CD4-positive, alpha-beta T cell treated with Interleukin-6 at 100 ng/mL for 8 hours (primary cell): ENCODE results near the gene AASDHPPT.
A peak's percentile ranks its signal among the peaks of the same experiment; 100 is the strongest.
"Not testable (repeated sequence)": the region's sequence is repeated elsewhere in the genome, so short reads cannot be mapped to it uniquely, and the experiment has no call there.

ENCODE experiments used
- DNase-seq: peaks from one replicate; pipeline ENCODE4 v3.0.0-alpha.2; 2020; ENCODE audit warnings: mixed read lengths, low spot score

The AASDHPPT gene

DNA sequence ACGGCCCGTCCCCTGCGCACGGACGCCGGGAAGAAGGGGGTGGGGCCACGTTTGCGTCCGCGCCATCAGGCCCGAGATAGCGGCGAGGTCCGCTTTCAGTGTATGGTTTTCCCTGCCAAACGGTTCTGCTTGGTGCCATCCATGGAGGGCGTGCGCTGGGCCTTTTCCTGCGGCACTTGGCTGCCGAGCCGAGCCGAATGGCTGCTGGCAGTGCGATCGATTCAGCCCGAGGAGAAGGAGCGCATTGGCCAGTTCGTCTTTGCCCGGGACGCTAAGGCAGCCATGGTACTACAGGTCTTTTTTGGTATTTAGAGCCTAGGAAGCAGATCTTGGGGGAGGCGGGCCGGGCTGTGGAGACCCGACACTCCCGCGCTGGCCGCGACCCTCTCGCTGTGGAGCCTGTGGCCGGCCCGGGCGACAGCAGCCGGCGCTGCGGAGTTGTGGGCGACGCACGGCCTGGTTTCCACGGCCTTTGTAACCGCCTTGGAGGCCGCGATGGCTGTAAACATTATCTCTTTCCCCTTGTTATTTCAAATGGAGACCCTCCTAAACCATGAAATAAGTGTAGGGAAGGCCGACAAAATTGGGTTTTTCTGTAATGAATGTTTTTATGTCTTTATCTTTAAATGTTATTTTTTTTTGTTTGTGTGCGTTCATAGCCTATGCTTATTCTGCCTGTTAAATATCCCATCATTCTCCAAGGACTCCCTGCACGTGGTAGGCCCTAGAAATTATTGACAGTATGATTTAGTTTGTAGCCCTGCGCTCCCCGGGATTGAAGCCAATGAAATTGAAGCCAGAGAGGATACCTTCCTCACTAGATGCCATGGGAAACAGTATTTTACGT is at the start of gene AASDHPPT:
TSS of gene AASDHPPT (plus strand) at position 54 of the 847 bp plus-strand sequence. CDS start at position 103, 49 bp downstream.
- DNase-seq: peak; percentile 7

GRCh38 chr11:106030609-106031008 is 46.9 kb upstream of the AASDHPPT start:
- DNase-seq: no peak

- DNase-seq: no peak
These were observed 46.2 kb upstream of the AASDHPPT start for GRCh38 chr11:106031202-106031810.

- no peak for DNase-seq
These were observed 45.5 kb upstream of the AASDHPPT start for GRCh38 chr11:106031936-106032335.

GRCh38 chr11:106032861-106033260 is 44.6 kb upstream of the AASDHPPT start:
- no peak for DNase-seq

- DNase-seq: no peak
These were observed 33.9 kb upstream of the AASDHPPT start for GRCh38 chr11:106043540-106043939.

- DNase-seq: no peak
These were observed 29.8 kb upstream of the AASDHPPT start for GRCh38 chr11:106047631-106048030.

- no peak for DNase-seq
These were observed 27.6 kb upstream of the AASDHPPT start for GRCh38 chr11:106049727-106050476.

DNA sequence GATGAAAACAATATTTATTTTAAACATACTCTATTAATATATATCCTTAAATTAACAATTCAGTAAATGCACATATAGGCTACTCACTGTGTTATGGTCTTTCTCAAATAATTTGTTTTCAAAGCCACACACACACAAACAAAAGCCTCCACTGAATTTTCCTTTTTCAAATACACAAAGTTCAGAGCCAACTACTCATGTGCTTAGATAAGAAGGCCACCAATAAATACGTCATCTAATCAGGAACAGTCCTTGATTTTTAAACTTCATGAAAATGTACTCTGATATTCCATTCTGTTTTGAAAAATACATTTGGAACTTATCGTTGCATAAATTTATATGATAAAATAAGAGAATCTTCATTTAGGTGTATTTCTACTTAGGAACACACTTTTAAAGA is 26.4 kb upstream of the AASDHPPT start:
- no peak for DNase-seq

DNA sequence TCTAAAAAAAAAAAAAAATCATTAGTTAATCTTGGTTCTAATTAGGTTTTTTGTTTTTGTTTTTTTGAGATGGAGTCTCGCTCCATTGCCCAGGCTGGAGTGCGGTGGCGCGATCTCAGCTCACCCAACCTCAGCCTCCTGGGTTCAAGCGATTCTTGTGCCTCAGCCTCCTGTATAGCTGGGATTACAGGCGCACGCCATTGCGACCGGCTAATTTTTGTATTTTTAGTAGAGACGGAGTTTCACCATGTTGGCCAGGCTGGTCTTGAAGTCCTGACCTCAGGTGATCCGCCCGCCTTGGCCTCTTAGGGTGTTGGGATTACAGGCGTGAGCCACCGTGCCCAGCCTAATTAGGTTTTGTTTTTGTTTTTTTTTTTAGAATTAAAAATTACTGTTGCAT is 19.1 kb upstream of the AASDHPPT start:
- not testable (repeated sequence) for DNase-seq

DNA sequence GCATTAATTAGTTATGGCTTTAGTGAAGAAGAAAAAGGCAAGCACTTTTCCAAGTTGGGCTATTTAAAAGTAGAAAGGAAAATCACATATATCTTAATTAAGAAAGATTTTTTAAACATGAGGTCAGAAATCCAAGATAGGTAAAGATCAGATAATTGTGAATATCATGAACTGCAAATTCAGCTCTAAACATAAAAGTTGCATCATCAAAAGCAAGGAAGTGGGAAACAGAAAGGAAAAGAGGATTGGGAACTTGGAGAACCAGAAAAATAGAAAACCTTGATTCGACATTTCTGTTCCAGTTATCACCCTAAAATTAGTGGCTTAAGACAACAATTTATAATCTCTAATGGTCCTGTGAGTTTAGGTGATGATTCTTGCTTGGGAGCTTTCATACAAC is 17.8 kb upstream of the AASDHPPT start:
- no peak for DNase-seq

- DNase-seq: no peak
These were observed 16.1 kb upstream of the AASDHPPT start for GRCh38 chr11:106061249-106061784.

DNA sequence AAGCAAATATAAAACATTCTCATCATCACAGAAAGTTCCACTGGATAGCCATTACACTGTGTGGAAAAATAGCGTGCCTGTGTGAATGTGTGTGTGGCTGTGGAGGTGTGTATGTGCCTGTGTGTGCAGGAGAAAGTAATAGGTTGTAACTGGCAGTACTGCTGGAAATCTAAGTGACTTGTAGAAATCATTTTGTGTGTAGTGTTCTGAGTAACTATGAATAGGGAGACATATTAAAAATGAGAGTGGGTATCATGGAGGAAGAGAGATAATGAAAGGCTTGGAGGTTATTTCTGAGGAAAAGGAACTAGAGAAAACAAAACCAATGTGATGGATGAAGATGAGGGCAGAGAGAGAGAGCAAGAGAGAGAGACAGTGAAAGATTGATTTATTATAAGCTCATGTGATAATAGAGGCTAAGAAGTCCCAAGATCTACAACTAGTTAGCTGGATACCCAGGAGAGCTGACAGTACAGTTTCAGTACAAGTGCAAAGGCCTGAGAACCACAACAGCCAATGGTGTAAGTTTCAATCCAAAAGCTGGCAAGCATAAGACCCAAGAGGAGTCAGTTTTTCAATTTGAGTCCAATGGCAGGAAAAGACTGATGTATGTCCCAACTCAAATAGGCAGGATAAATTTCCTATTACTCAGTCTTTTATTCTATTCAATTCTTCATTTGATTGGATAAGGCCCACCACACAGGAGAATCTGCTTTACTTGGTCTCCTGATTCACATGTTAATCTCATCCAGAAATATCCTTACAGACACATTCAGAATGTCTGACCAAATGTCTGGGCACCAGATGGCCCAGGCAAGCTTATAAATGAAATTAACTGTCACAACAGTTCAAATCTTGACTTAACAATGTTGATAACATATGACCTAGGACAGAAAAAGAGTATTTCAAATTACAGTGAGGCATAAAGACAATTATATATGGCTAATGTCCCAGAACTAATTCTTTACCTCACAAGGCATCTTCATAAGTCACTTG is 15.2 kb upstream of the AASDHPPT start:
- DNase-seq: no peak

DNA sequence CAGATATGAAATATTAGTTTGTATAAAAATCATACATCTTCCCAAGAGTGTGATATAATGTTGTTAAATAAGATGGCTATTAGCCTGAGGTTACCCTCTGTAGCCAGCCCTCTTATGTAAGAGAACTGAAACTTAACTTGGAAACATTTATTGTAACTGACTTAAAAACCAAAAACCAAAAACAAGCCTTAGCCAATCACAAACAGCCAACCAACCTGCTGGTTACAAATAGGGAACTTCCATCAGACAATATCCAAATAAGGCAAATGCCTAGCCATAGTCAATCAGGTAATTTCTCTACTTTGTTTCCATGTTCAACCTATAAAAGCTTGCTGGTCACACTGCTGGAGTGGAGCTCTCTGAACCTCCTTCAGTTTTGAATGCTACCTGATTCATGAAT is 14.5 kb upstream of the AASDHPPT start:
- no peak for DNase-seq

- no peak for DNase-seq
These were observed 6.9 kb upstream of the AASDHPPT start for GRCh38 chr11:106070606-106071005.

- no peak for DNase-seq
These were observed 4.7 kb upstream of the AASDHPPT start for GRCh38 chr11:106072804-106073203.

- peak; percentile 1 for DNase-seq
These were observed 1.1 kb upstream of the AASDHPPT start for GRCh38 chr11:106076171-106076918.

GRCh38 chr11:106076919-106077608 is 398 bp upstream of the AASDHPPT start, which contains the start of gene KBTBD3:
Gene KBTBD3, minus strand, starts transcription at chr11:106077347. Its CDS starts 18,250 bp downstream, at chr11:106059097.
- DNase-seq: peak; percentile 98

- no peak for DNase-seq
These were observed 4.6 kb downstream of the AASDHPPT start for GRCh38 chr11:106082096-106082495.

DNA sequence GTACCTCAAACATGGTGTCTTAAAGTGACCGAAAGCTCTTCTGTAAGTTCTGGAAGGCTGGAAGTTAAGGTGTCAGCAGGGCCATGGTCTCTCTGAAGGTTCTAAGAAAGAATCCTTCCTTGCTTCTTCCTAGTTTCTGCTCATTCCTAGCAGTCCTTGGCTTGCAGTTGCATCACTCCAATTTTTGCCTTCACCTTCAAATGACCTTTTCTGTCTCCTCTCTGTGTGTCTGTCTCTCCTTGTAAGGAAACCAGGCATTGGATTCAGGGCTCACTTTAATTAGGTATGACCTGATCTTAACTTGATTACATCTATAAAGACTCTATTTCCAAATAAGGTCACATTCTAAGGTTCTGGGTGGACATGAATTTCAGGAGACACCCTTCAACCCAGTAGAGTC is 8.7 kb downstream of the AASDHPPT start:
- DNase-seq: no peak
